ENCODE results near the gene RAPGEF2. TPM values are rescaled to one million over a fixed set of nuclear protein-coding genes. Genes with fewer than 3 reads are reported as not detected.

RAPGEF2 gene
- total RNA-seq, 2 donors from 2014 or later, result 13.6 to 21.3 TPM

DNA sequence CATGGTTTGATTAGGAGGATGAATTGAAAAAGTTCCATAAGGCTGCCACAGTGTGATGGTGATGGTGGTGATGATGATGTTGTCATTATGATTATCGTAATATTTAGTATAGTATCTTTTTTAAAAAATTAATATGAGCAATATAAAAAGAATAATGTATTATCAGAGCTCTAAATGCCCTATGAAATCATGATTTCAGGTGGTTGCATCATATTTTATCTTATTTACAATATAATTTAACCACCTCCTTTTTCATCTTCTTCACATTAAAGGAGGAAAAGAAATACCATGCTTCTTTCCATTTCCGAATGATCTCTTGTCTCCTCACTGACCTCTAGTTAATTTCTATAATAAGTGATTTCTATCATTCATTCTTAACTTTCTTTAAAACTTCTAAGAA is 225.9 kb downstream of the RAPGEF2 start:
- no peaks in the 10 kb centered on the region for H3K27me3 Mint-ChIP-seq (ENCODE audit: low read depth)
- no peak overlapping the region for H3K27ac Mint-ChIP-seq
- H3K4me3 Mint-ChIP-seq, result no peak overlapping the region

DNA sequence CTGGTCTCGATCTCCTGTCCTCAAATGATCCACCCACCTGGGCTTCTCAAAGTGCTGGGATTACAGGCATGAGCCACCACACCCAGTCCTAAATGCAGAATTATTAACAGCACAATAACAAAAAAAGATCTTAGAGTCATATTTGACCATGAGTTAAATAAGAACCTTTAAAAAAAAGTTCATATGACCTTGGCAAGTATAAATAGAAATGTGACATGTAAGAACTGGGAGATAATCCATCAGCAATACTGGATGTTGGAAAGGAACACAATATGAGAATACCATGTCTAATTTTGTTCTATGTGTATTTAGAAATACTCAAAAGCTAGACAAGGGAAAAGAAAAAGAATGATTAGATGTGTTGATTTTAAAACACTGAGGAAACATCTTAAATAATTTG is 231.6 kb downstream of the RAPGEF2 start:
- Mint-ChIP-seq H3K36me3 (ENCODE audit: insufficient read depth in 2 of 2) (peaks cover 7 to 10% of the 10 kb centered on the region in 2 donors), H3K27me3 (ENCODE audit: low read depth) (no peaks in the 10 kb centered on the region), H3K4me3 (no peak overlapping the region)

More for the DNA sequence above, 225.9 kb downstream of the RAPGEF2 start:
- Mint-ChIP-seq H3K4me1 (ENCODE audit: low read depth) (no peaks in the 10 kb centered on the region), H3K36me3 (ENCODE audit: insufficient read depth in 2 of 2) (peaks cover 2 to 9% of the 10 kb centered on the region in 2 donors), H3K9me3 (no peaks in the 10 kb centered on the region)
- DNase-seq, result no peak
- no peak for ATAC-seq (replicated peaks in 1 of 2)

DNA sequence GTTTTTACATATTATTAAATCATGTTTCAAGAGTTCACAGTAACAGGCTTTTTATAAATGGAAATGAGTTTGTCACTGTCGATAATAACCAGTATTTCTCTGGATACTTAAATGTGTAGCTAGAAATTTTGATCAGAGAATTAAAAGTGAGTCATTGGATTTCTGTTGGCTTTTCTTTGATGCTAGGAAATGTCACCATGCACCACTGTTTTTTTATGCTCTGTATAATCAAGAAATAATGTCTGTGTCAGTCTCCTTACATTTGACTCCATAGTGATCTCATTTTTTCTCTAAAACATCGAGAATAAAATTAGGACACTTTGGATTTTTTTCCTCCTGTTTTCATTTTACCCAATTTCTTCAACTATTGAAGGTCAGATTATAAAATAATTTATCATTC is 234.2 kb downstream of the RAPGEF2 start:
- H3K4me1 Mint-ChIP-seq (ENCODE audit: low read depth), result no peaks in the 10 kb centered on the region
- H3K36me3 Mint-ChIP-seq (ENCODE audit: insufficient read depth in 2 of 2), result peaks cover 7 to 17% of the 10 kb centered on the region in 2 donors
- H3K27me3 Mint-ChIP-seq (ENCODE audit: low read depth), result no peaks in the 10 kb centered on the region
- no peak overlapping the region for H3K4me3 Mint-ChIP-seq
- no peaks in the 10 kb centered on the region for H3K9me3 Mint-ChIP-seq
- ATAC-seq (replicated peaks in 1 of 2) (no peak), DNase-seq (no peak)
- no peak overlapping the region for H3K27ac Mint-ChIP-seq

More for the DNA sequence above, 231.6 kb downstream of the RAPGEF2 start:
- ATAC-seq (replicated peaks in 1 of 2), result no peak
- Mint-ChIP-seq H3K27ac (no peak overlapping the region), H3K4me1 (ENCODE audit: low read depth) (no peaks in the 10 kb centered on the region), H3K9me3 (no peaks in the 10 kb centered on the region)
- DNase-seq, result no peak

DNA sequence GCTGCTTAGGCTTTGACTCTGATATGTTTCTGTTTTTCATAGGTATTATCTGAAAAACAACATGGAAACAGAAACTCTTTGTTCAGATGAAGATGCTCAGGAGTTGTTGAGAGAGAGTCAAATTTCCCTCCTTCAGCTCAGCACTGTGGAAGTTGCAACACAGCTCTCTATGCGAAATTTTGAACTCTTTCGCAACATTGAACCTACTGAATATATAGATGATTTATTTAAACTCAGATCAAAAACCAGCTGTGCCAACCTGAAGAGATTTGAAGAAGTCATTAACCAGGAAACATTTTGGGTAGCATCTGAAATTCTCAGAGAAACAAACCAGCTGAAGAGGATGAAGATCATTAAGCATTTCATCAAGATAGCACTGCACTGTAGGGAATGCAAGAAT is 238.6 kb downstream of the RAPGEF2 start:
- Mint-ChIP-seq H3K27ac (no peak overlapping the region), H3K27me3 (ENCODE audit: low read depth) (no peaks in the 10 kb centered on the region), H3K9me3 (no peaks in the 10 kb centered on the region), H3K4me1 (ENCODE audit: low read depth) (no peaks in the 10 kb centered on the region), H3K36me3 (ENCODE audit: insufficient read depth in 2 of 2) (peaks cover 7 to 15% of the 10 kb centered on the region in 2 donors), H3K4me3 (no peak overlapping the region)
- ATAC-seq (replicated peaks in 1 of 2) (no peak), DNase-seq (no peak)

DNA sequence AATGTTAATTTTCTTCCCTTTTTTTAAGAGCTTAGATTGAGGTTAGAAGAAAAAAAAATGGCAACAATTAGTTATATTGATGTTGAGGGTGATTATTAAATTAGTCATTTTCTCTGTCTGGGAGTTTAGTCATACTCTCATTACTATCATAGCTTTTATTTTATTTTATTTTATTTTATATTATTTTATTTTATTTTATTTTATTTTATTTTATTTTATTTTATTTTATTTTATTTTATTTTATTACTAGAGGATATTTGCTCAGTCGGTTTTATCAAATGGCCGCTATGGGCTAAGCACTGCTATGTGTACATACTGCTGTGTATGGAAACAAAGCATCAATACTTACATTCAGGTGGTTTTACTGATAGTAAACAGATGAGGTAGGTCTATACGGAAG is 239.5 kb downstream of the RAPGEF2 start:
- Mint-ChIP-seq H3K27me3 (ENCODE audit: low read depth) (no peaks in the 10 kb centered on the region), H3K36me3 (ENCODE audit: insufficient read depth in 2 of 2) (peaks cover 7 to 15% of the 10 kb centered on the region in 2 donors), H3K4me1 (ENCODE audit: low read depth) (no peaks in the 10 kb centered on the region), H3K4me3 (no peak overlapping the region), H3K9me3 (no peaks in the 10 kb centered on the region), H3K27ac (no peak overlapping the region)
- ATAC-seq (replicated peaks in 1 of 2) (no peak), DNase-seq (no peak)

DNA sequence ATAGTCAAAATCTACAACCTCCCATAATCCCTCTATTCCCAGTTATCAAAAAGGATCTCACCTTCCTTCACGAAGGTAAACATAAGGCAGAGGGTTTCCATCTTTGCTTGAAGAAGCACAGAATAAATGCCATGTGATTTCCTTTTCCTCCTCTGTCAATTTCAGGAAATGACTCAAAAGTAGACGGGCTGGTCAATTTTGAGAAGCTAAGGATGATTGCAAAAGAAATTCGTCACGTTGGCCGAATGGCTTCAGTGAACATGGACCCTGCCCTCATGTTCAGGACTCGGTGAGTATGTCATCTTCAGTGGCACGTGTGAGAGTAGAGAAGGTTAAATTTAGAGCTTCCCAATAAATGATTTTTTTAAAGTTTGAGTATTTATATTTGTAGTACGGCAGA is 240.2 kb downstream of the RAPGEF2 start:
- no peak overlapping the region for H3K4me3 Mint-ChIP-seq
- H3K27ac Mint-ChIP-seq, result no peak overlapping the region
- no peaks in the 10 kb centered on the region for H3K4me1 Mint-ChIP-seq (ENCODE audit: low read depth)
- ATAC-seq (replicated peaks in 1 of 2) (no peak), DNase-seq (no peak)
- H3K9me3 Mint-ChIP-seq, result no peaks in the 10 kb centered on the region
- no peaks in the 10 kb centered on the region for H3K27me3 Mint-ChIP-seq (ENCODE audit: low read depth)
- H3K36me3 Mint-ChIP-seq (ENCODE audit: insufficient read depth in 2 of 2), result peaks cover 7 to 15% of the 10 kb centered on the region in 2 donors

DNA sequence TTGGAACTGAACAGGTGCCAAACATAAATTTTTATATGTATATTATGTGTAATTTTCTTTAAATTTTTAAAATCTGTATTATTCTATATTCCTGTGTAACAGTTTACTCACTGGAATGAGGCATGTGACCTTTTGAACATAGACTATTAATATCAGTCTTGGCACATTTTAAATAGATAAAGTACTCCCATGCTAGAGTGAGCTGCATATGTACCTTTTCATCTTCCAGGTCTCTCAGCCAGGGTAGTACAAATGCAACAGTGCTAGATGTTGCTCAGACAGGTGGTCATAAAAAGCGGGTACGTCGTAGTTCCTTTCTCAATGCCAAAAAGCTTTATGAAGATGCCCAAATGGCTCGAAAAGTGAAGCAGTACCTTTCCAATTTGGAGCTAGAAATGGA is 242.0 kb downstream of the RAPGEF2 start:
- Mint-ChIP-seq H3K36me3 (ENCODE audit: insufficient read depth in 2 of 2) (peaks cover 7 to 13% of the 10 kb centered on the region in 2 donors), H3K4me3 (no peak overlapping the region), H3K27me3 (ENCODE audit: low read depth) (no peaks in the 10 kb centered on the region), H3K27ac (no peak overlapping the region), H3K4me1 (ENCODE audit: low read depth) (no peaks in the 10 kb centered on the region), H3K9me3 (no peaks in the 10 kb centered on the region)
- ATAC-seq (replicated peaks in 1 of 2) (no peak), DNase-seq (no peak)

DNA sequence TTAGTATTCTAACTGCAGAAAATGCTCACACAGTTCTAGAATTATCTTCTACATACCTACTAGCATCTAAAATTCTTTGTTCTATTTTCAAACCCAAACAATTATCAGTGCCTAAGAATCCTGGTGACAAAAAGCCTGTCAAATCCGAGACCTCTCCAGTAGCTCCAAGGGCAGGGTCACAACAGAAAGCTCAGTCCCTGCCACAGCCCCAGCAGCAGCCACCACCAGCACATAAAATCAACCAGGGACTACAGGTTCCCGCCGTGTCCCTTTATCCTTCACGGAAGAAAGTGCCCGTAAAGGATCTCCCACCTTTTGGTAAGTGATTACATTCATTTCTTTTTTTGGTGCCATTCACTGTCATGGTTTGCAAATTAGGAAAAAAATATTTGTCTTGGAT is 243.8 kb downstream of the RAPGEF2 start:
- no peak overlapping the region for H3K4me3 Mint-ChIP-seq
- H3K27me3 Mint-ChIP-seq (ENCODE audit: low read depth), result no peaks in the 10 kb centered on the region
- DNase-seq (no peak), ATAC-seq (replicated peaks in 1 of 2) (no peak)
- no peaks in the 10 kb centered on the region for H3K4me1 Mint-ChIP-seq (ENCODE audit: low read depth)
- no peak overlapping the region for H3K27ac Mint-ChIP-seq
- H3K9me3 Mint-ChIP-seq, result no peaks in the 10 kb centered on the region
- peaks cover 7 to 11% of the 10 kb centered on the region in 2 donors for H3K36me3 Mint-ChIP-seq (ENCODE audit: insufficient read depth in 2 of 2)

DNA sequence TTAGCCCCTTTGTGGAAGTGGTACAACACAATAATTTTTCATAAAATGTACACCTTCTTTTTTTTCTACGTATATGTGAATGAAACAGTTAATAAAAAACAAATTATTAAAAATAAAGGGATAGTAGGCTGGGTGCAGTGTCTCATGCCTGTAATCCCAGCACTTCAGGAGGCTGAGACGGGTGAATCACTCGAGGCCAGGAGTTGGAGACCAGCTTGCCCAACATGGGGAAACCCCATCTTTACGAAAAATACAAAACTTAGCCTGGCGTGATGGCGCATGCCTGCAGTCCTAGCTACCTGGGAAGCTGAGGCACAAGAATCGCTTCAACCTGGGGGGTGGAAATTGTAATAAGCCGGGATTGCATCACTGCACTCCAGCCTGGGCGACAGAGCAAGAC is 244.9 kb downstream of the RAPGEF2 start:
- H3K36me3 Mint-ChIP-seq (ENCODE audit: insufficient read depth in 2 of 2), result peaks cover 7 to 8% of the 10 kb centered on the region in 2 donors
- H3K27me3 Mint-ChIP-seq (ENCODE audit: low read depth), result no peaks in the 10 kb centered on the region
- ATAC-seq (replicated peaks in 1 of 2) (no peak), DNase-seq (no peak)
- no peak overlapping the region for H3K27ac Mint-ChIP-seq
- H3K4me1 Mint-ChIP-seq (ENCODE audit: low read depth), result no peaks in the 10 kb centered on the region
- no peaks in the 10 kb centered on the region for H3K9me3 Mint-ChIP-seq
- H3K4me3 Mint-ChIP-seq, result no peak overlapping the region

DNA sequence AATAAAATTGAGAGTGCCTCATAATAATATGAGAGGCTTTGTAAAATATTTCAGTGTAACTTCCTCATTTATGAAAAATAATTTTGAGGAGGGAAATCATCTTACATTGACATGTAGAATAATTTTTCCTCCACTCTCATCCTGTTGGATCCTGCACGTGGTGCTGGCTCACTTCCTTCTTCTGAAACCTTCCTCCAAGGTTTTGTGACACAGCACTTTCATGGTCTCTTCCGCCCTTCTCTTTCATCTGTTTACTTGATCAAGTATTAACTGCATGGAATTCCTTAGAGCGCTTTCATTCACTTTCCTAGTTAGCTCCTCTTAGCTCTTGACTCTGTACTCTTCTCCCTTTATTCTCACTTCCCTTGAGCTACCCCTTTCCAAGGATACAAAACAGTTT is 246.5 kb downstream of the RAPGEF2 start:
- H3K27me3 Mint-ChIP-seq (ENCODE audit: low read depth), result no peaks in the 10 kb centered on the region
- no peaks in the 10 kb centered on the region for H3K9me3 Mint-ChIP-seq
- H3K36me3 Mint-ChIP-seq (ENCODE audit: insufficient read depth in 2 of 2), result peaks cover 0 to 5% of the 10 kb centered on the region in 2 donors
- no peak for DNase-seq
- no peak overlapping the region for H3K4me3 Mint-ChIP-seq
- H3K27ac Mint-ChIP-seq, result no peak overlapping the region
- no peak for ATAC-seq (replicated peaks in 1 of 2)
- H3K4me1 Mint-ChIP-seq (ENCODE audit: low read depth), result no peaks in the 10 kb centered on the region

DNA sequence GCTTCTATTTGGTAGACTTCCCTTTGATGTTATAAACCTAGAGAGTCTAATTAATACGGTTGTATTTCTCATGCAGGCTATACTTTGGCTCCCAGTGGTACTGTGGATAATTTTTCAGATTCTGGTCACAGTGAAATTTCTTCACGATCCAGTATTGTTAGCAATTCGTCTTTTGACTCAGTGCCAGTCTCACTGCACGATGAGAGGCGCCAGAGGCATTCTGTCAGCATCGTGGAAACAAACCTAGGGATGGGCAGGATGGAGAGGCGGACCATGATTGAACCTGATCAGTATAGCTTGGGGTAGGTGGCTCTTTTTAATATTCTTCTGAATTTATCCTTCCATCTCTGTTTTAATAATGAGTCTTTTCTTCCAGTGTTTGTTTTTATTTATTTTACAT is 249.7 kb downstream of the RAPGEF2 start:
- Mint-ChIP-seq H3K4me3 (no peak overlapping the region), H3K9me3 (no peaks in the 10 kb centered on the region), H3K4me1 (ENCODE audit: low read depth) (no peaks in the 10 kb centered on the region), H3K27ac (no peak overlapping the region), H3K36me3 (ENCODE audit: insufficient read depth in 2 of 2) (peaks cover 4 to 6% of the 10 kb centered on the region in 2 donors), H3K27me3 (ENCODE audit: low read depth) (no peaks in the 10 kb centered on the region)
- no peak for DNase-seq
- no peak for ATAC-seq (replicated peaks in 1 of 2)

DNA sequence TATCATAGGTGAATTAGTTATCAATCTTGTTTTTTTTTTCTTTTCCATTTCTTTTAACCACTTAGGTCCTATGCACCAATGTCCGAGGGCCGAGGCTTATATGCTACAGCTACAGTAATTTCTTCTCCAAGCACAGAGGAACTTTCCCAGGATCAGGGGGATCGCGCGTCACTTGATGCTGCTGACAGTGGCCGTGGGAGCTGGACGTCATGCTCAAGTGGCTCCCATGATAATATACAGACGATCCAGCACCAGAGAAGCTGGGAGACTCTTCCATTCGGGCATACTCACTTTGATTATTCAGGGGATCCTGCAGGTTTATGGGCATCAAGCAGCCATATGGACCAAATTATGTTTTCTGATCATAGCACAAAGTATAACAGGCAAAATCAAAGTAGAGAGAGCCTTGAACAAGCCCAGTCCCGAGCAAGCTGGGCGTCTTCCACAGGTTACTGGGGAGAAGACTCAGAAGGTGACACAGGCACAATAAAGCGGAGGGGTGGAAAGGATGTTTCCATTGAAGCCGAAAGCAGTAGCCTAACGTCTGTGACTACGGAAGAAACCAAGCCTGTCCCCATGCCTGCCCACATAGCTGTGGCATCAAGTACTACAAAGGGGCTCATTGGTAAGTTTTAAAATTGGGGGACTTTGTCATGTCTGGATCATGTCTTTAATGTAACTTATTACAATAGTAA is 250.7 kb downstream of the RAPGEF2 start:
- Mint-ChIP-seq H3K4me1 (ENCODE audit: low read depth) (no peaks in the 10 kb centered on the region), H3K27me3 (ENCODE audit: low read depth) (no peaks in the 10 kb centered on the region), H3K36me3 (ENCODE audit: insufficient read depth in 2 of 2) (peaks cover 4 to 6% of the 10 kb centered on the region in 2 donors), H3K9me3 (no peaks in the 10 kb centered on the region), H3K4me3 (no peak overlapping the region), H3K27ac (peak overlapping the region; percentile 40)
- DNase-seq, result no peak
- no peak for ATAC-seq (replicated peaks in 1 of 2)

DNA sequence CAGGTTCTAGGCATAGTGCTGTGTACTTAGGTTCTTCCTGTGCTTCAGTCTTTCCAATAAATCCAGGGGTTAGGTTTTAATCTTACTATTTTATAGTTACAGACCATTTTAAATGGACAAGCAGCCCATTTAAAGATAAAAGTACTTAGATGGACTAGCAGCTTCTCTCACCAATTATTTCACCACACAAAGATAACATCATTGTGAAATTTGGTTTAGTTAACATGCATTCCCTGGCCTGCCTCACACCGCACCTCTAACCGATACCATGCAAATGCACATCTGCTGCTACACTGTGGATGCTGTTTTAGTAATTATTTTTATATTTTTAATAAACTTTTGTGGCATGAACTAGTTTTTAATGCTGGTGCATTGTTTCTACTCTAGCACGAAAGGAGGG is 252.6 kb downstream of the RAPGEF2 start:
- Mint-ChIP-seq H3K9me3 (no peaks in the 10 kb centered on the region), H3K36me3 (ENCODE audit: insufficient read depth in 2 of 2) (peaks cover 4 to 6% of the 10 kb centered on the region in 2 donors), H3K27me3 (ENCODE audit: low read depth) (no peaks in the 10 kb centered on the region), H3K4me3 (no peak overlapping the region), H3K27ac (no peak overlapping the region), H3K4me1 (ENCODE audit: low read depth) (no peaks in the 10 kb centered on the region)
- ATAC-seq (replicated peaks in 1 of 2) (no peak), DNase-seq (no peak)

DNA sequence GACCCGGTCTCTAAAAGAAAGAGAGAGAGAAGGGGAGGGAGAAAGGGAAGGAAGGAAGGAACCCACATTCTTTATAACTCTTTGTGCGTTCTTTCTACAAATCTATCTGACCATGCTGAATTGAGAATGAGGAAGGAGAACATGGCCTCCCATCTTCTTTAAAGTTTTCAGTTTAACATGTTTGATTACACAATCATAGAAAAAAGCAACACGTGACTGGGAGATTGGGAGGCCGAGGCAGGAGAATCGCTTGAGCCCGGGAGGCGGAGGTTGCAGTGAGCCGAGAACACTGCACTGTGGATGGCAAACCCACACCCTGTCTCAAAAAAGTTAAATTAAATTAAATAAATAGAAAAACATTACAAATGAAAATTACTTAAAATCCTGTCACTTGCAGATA is 254.5 kb downstream of the RAPGEF2 start:
- no peak for DNase-seq
- Mint-ChIP-seq H3K4me3 (no peak overlapping the region), H3K4me1 (ENCODE audit: low read depth) (no peaks in the 10 kb centered on the region), H3K27me3 (ENCODE audit: low read depth) (no peaks in the 10 kb centered on the region), H3K9me3 (no peaks in the 10 kb centered on the region), H3K36me3 (ENCODE audit: insufficient read depth in 2 of 2) (peaks cover 3 to 4% of the 10 kb centered on the region in 2 donors), H3K27ac (no peak overlapping the region)
- ATAC-seq (replicated peaks in 1 of 2), result no peak
